NCI-H345 (cell line): ENCODE measurements around the gene AURKAIP1.
"Not testable (repeated sequence)": the region's sequence is repeated elsewhere in the genome, so short reads cannot be mapped to it uniquely, and the experiment has no call there.

Experiments used
- DNase-seq: peaks from one replicate; lab custom pipeline; 2025; lab: John Stamatoyannopoulos, UW

The AURKAIP1 gene

DNA sequence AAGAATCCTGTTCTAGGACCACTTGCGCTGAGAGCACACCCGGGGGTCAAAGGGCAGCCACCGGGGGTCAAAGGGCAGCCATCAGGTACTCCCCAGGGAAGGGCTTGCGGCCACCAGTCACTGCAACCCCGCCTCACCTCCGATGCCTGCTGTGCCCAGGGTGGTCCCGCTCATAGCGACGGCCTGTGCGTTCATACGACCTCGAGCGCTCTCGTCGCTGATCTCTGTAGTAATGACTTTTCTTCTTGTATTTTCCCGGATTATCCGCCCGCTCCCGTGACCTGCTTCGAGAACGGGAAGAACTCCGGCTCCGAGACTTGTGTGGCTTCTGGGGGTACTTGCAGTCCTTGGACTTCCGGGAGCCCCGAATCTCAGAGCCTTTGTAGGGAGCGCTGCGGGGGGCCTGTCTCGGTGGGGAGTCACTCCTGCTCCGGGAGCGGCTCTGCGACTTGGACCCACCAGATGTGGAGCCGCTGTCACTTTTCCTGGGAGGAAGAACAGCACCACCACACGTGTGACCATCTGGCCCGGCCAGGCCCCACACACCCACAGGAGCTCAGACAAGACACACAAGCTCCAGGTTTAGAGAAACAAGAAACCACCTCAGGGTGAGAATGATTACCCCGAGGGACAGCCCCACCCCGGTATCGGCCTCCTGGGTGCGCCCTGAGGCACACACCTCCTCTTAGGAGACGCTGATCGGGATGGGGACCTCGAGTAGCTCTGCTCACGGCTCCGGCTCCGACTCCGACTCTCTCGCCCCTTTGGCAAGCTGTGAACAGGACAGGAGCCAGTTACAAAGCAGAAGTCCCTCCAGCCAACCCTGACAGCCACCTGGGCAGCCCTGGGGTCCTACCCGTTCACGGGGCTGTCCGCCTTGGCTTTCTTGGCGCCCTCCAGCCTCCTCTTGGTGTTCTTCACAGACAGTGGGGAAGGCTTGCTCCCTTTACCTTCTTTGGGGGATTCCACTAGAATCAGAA, 12.4 kb upstream of the AURKAIP1 start:
- DNase-seq: no peak

DNA sequence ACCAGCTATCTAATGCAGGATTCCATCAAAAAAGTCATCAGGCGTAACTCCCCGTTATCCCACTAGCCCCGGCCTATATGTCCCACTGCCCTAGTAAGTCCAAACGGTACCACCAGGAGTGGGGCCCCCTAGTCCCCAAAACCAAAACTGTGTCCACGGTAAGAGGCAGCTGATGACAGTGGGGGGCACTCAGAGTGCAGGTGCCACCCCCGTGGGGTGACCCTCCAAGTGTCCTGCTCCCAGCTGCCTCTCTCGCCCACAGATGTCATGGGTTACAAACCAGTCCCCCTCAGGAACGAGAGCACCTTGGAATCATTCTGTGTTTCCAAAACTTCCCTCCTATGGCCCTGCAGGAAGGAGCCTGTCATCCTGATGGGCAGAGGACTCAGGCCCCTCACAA, 10.9 kb upstream of the AURKAIP1 start:
- no peak for DNase-seq

DNA sequence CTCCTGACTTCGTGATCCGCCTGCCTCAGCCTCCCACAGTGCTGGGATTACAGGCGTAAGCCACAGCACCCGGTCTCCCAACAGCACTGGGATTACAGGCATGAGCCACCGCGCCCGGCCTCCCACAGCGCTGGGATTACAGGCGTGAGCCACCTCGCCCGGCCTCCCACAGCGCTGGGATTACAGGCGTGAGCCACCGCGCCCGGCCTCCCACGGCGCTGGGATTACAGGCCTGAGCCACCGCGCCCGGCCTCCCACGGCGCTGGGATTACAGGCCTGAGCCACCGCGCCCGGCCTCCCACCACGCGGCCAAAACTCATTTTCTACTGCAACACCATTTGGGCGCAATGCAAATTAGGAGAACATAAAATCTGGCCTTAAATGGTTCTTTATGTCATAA, 10.3 kb upstream of the AURKAIP1 start:
- DNase-seq: not testable (repeated sequence)

DNA sequence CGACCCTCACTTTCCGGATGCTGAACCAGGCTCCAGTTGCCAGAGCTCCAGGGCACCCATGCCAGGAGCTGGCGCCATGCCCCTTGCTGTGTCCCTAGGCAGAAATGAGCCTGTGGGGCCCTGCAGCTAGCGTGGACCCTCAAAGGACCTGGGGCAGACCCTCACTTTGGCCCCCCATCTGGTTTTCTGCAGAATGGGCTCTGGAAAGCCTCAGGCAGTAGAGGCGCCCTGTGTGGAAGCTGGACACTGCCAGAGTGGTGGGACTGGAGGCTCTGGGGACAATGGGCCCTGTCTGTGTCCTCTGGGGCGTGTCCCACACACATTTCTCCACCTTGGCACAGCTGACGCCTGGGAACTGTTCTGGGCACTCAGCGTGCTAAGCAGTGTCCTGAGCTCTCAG, 6.3 kb upstream of the AURKAIP1 start:
- DNase-seq: no peak

DNA sequence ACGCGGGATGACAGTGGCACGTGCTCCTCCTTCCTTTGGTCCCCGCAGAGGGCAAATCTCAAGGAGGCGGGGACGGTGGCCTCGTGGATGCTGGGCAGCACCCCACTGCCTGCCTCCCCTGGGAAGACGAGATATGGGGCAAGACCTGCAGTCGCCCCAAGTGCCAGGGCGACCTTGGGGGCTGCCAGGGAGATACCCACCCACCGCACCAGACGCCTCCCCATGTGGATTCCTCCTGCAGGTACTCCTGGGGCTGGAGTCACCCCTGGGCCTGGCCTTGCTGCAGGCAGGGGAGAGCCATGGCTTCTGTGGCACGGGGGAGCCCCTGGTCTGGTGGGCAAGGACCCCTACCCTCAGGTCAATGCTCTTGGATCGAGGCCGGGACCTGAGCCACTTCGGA, 5.9 kb upstream of the AURKAIP1 start:
- no peak for DNase-seq

DNA sequence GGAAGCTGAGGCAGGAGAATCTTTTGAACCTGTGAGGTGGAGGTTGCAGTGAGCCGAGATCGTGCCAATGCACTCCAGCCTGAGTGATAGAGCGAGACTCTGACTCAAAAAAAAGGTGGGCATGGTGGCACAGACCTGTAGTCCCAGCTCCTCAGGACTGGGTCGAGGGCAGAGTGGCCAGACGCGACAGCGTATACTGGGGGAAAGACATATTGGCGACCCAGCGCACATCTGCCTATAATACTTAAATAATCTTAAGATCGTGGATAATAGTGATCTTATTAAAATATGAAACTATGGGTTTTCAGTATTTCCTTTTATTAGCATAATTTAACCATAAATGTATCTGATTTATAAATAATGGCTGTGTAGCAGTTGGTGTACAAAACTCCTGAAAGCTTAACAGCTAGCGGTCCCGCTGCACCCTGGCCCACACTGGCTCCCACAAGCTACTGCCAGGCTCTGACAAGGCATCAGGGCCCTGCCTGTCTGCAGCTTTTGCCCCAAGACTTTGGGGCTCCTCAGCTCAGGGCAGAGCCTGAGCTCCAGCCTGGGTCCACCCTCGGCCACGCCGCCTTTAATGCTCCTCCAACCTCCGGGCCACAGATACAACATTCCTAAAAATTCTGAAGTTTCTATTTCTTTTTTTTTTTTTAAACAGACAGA, 2.7 kb upstream of the AURKAIP1 start:
- DNase-seq: no peak

DNA sequence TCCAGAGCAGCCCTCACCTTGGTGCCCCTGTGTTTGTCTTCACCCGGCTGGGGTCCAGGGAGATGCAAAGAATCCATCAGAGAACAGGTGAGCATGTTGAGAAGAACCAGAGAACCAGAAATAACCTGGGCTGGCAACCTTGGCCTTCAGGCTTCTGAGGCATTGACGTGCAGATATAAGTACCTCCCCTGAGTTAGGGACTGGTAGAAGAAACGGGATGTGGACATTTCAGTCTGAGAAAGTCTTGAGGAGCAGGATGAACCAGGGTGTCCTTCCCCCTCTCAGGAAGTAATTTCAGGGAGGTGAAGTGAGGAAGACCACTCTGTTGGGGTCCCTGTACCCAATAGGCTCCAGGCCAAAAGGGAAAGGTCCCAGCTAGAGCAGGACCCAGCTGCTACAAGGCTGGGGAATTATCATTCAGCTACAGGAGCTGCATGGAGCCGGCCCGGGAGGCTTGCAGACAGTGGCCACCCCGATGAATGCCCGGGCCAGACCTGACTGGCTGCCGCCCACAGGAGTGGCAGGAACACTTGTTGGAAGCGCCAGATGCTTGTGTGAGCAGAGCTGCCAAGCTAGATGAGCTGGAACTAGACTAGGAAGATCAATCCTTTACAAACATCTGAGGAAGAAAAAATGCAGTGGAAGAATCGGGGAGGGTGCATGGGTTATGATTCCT, 1.7 kb upstream of the AURKAIP1 start:
- DNase-seq: no peak

DNA sequence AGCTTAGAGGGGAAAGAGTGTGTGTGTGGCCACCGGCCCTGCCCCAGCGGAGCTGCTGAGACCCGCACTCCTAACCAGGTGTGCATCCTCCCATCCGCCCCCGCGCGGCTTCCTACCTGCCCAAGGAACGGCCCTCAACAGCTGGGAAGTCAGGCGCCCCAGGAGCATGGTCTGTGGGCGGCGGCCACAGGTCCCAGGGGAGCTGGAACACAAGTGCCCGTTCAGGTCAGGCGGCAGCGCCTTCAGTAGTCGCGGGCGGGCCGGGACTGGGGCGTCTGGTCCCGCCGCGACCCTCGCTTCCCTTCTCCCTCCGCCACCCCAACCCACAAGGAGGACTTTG, 448 bp downstream of the AURKAIP1 start:
- peak; percentile 28 for DNase-seq

DNA sequence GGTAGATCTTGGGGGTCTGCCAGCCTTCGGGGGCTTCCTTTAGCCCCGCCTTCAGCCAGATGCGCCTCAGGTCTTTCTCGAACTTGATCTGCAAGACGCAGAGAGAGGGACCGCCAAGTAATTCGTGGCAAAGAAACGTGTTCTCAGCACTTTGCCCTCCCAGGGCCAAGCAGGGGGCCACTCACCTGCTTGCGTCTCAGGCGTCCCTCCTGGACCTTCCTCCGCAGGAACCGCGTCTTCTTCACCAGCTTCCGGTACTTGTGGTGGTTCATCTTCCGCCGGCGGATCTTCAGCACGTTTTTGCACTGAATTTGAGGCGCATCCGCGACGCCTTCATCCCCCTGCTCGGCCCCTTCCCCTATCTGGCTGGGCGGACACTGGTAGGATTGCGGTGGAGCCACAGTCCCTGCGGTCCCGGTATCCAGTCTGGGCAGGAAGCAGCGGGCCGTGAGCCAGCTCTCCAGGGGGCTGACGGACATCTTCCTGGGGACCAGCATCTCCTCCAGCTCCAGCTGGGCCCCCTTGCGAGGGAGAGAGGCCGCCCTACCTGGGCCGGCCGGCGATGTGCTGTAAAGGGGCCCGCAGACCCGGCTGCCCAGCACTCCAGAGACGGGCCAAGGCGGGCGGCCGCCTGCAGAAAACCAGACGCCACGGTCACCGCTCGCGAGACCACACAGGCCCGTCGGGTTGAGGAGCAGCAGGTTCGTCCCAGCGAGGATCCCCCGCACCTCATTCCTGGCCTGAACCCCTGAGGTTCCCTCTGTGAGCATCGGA, 1.0 kb downstream of the AURKAIP1 start:
- DNase-seq: no peak

DNA sequence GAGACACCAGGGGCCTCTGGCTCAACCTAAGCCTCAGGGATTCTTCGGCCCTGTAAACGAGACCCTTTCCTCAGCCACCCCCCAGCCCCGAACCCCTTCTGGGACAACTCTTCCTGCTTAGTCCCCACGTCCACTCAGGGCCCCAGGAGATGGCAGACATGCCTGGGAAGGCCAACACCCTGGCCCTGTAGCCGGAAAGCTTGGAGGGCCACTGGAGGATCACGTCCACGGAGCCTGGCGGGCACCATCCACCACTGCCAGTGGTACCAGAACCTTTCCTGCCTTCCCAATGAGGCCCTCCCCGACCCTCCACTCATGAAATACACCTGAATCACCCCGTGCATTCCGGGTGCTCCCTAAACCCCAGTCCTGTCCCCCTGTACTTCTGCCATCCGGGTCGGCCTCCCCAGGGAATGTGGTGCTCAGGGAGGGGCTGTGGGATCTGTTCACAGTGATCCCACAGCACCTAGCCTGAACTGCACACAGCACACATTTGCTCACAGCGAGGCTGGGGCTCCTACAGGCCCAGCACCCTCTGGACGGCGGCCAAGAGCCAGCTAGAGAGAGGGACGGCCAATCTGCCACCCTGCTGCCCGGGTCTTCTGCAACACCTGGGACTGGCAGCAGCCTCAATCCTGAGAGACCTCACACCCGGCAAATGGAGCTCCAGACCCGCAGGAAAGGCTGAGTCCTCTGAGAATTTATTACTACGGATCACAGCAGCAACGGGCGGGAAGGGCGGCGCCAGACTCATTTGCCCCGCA, 1.8 kb downstream of the AURKAIP1 start:
- no peak for DNase-seq

DNA sequence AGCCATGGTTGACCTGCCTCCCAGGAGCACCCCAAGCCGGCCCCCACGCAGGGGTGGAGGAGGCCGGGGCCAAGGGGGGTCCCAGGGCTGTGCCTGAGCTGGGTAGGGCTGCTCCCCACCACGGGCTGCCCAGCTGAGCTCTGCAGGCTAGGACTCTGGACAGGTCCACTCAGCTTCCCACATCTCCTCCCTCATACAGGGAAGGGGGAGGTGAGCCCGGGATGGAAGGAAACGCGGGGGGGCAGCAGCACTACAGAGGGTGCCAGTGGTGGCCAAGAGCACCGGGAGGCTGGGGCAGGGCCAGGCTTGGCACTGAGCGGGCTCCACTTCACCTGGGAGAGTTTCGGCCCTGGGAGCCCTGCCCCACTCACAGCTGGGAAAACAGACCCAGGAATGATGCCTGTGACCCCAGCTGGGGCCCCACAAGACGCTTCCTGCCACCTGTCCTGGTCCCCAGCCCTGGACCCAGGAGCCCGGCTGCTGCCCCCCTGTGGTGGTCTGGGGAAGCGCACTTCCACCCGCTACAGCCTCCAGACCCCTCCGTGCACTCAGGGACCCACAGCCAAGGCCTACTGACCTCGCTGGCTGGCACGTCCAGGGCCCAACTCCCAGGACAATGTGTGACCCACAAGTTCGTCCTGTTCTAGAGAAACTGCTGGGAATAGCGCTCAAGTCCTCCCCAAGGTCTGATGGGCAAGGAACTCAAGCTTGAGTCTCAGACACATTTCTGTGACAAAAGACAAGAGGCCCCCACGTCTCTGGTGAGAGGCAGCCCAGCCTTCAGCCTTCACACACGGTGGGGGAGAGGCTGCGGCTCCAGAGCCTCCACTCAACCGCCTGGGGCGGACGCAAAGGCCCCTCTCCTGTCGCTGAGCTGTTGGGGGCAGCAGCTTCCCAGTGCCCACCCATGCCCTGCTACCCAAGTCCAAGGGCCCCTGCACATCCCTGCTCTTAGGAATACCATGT, 3.0 kb downstream of the AURKAIP1 start:
- DNase-seq: peak; percentile 57

DNA sequence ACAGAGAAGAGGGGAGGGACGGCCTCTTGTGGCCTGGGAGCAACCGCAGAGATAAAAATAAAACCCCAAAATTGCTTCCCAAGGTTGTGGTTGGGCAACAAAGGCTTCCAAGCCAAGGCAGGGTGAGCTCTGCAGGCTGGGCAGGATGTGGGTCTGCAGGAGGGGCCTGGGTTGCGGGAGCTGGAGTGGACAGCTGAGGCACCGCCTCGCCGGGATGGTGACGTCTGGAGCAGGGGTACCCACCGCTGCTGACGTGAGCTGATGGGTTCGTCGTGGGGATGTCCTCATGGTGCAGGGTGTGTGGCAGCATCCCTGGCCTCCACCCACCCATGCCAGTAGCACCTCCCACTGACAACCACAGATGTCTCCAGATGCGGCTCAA, 3.7 kb downstream of the AURKAIP1 start:
- DNase-seq: no peak

DNA sequence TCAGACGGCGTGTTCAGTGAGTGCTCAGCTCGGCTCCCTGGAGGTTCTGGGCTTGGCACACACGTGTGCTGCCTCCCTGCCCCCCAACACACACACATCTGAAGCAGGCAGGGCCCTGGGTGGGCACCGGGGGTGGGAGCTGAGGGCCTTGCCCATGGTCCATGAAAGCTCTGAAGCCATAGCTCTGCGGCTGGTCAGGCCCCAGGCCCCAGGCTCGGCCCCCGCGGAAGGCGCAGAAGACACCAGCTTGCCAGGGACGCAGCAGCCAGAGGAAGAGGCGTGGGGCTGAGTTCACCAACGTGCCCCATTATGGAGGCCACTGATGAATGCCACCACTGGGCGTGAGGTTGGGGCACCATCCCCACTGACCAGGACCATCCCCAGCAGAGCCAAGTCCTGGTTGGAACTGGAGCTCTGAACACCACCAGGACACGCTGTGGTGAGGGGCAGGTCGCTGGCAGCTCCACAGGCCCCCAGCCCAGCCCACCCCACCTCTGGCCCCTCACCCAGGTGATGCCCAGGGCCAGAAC, 4.2 kb downstream of the AURKAIP1 start:
- no peak for DNase-seq

DNA sequence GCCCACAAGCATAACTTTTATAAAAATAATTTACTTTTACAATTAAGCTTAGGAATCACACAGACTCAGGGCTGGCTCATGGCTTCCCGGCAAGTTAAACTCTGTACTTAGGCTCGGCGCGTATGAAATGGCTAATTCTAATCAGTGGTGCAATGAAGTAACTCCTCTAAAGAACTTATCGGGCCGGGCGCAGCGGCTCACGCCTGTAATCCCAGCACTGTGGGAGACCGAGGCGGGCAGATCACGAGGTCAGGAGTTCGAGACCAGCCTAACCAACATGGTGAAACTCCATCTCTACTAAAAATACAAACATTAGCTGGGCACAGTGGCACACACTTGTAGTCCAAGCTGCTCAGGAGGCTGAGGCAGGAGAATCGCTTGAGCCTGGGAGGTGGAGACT, 4.9 kb downstream of the AURKAIP1 start:
- not testable (repeated sequence) for DNase-seq

DNA sequence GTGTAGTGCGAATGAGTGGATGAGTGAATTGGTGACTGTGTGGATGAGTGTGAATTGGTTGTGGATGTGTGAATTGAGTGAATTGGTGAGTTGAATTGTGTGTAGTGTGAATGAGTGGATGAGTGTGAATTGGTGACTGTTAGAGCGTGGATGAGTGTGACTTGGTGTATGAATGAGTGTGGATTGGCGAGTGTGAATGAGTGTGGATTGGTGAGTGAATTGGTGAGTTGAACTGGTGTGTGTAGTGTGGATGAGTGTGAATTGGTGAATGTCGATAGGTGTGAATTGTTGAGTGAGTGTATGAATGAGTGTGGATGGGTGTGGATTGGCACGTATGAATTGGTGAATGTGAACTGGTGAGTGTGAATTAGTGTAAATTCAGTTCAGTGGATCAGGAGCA, 7.7 kb downstream of the AURKAIP1 start:
- no peak for DNase-seq

DNA sequence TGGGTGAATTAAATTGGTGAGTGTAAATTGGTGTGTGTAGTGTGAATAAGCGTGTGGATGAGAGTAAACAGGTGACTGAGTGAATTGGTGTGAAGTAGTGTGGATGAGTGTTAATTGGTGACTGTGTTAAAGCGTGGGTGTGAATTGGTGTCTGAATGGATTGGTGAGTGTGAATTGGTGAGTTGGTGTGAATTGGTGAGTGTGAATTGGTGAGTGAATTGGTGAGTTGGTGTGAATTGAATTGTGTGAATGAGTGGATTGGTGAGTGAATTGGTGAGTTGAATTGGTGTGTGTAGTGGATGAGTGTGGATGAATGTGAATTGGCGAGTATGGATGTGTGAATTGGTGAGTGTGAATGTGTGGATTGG, 8.3 kb downstream of the AURKAIP1 start:
- DNase-seq: no peak

DNA sequence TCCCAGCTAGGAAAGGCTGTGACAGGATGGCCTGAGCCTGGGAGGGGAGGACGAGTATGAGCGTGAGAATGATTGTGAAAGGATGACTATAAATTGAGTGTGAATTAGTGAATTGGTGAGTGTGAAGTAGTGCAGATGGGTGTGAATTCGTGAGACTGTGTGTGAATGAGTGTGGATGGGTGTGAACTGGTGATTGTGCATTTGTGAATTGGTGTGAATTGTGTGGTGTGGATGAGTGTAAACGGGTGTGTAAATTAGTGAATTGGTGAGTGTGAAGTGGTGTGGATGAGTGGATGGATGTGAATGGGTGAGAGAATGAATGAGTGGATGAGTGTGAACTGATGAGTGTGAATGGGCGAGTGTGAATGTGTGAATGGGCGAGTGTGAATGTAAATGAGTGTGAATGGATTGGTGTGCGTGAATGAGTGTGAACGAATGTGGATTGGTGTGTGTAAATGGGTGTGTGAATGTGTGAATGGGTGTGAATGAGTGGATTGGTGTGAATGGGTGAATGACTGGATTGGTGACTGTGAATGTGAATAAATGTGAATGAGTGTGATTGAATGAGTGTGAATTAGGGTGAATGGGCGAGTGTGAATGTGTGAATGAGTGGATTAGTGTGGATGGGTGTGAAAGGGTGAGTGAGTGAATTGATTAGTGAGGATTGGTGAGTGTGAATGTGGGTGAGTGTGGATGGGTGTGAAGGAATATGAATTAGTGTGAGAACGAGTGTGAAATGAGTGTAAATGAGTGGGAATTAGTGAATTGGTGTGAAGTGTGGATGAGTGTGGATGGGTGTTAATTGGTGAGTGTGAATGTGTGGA, 8.9 kb downstream of the AURKAIP1 start:
- DNase-seq: no peak

DNA sequence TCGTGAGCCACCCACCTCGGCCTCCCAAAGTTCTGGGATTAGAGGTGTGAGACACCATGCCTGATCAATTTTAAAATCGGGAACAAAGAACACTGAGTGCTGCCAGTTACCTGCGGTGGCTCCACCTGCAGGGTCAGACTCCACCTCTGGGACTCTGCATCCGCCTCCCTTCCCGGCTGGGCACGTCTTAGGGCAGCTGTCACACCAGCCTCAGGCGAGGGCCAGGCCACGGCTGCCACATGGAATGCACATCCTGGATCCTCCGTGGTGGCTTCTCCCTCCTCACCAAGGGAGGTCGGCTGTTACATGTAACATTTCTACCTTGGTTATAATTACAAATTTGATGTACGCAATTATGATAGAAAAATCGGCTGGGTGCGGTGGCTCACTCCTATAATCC, 10.7 kb downstream of the AURKAIP1 start:
- no peak for DNase-seq

DNA sequence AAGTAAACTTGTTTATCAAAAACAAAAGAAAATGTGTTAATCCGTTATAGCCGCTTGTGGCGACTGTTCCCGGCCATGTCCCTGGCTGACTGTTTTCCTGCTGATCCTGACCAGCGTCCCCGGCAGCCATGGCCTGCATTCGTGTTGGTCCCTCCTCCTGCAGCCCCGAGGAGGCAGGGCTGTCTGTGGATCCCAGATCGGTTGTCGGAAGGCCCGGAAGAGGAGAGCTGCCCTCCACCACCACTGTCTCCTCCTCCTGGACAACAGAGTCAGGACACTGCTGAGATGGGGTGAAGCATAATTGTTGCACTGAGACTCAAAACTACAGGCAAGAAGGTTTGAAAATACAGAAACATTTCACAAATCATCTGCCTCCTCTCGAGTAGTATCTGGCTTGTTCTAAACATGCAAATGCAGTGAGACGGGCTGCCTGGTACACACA, 13.0 kb downstream of the AURKAIP1 start:
- no peak for DNase-seq
